H1 (cell line): ENCODE data around the gene CLEC4E. TPM values are rescaled to one million over a fixed set of nuclear protein-coding genes. Genes with fewer than 3 reads are reported as not detected.
"Not testable (repeated sequence)": the region's sequence is repeated elsewhere in the genome, so short reads cannot be mapped to it uniquely, and the experiment has no call there.

ENCODE experiments used
- CTCF ChIA-PET: fragments of 300-600 bp; sonication (Branson Sonifier 250); formaldehyde crosslinking; loops from one replicate; lab custom pipeline; 2021; ENCODE audit not compliant: partially characterized antibody; lab: Charles Lee
- POLR2A ChIA-PET: fragments of 300-600 bp; sonication (Branson Sonifier 250); formaldehyde crosslinking; loops from one replicate; lab custom pipeline; 2021; ENCODE audit warnings: inconsistent platforms; ENCODE audit not compliant: partially characterized antibody; lab: Charles Lee
- DNase-seq, 2 experiments: peaks; one replicate each; pipeline versions ENCODE4 v3.0.0 to v3.0.0-alpha.2; 2010 to 2022; ENCODE audit warnings: low spot score in 2 of 2, low read depth in 1 of 2, mixed read lengths in 1 of 2
- FAIRE-seq: peaks from 2 replicates; lab custom pipeline; 2011; peaks lifted over from hg19 to GRCh38; lab: Jason Lieb, UNC
- H2AFZ ChIP-seq: 2 replicates; pipeline ENCODE4 v1.8.1; 2012; ENCODE audit warnings: low read length, inconsistent platforms
- H2AK5ac ChIP-seq: 2 replicates; pipeline ENCODE4 v1.6.1; 2013; ENCODE audit warnings: low read depth, low read length
- H2BK120ac ChIP-seq: replicated peaks from 2 replicates; pipeline ENCODE3; 2013; ENCODE audit warnings: low read depth, low read length, inconsistent platforms
- H2BK12ac ChIP-seq: 2 replicates; pipeline ENCODE4 v1.6.1; 2013; ENCODE audit warnings: low read depth, low read length
- H2BK15ac ChIP-seq: 2 replicates; pipeline ENCODE4 v1.6.1; 2013; ENCODE audit warnings: low read length
- H2BK20ac ChIP-seq: 2 replicates; pipeline ENCODE4 v1.6.1; 2013; ENCODE audit warnings: low read length
- H2BK5ac ChIP-seq: 2 replicates; pipeline ENCODE4 v1.6.1; 2013; ENCODE audit warnings: low read depth, low read length
- H3K14ac ChIP-seq: 2 replicates; pipeline ENCODE4 v1.6.1; 2013; ENCODE audit warnings: inconsistent platforms; ENCODE audit not compliant: insufficient read length
- H3K18ac ChIP-seq: 2 replicates; pipeline ENCODE4 v1.6.1; 2013; ENCODE audit warnings: low read length; ENCODE audit errors: extremely low read depth
- H3K23ac ChIP-seq: 2 replicates; pipeline ENCODE4 v1.6.1; 2013; ENCODE audit warnings: inconsistent platforms; ENCODE audit not compliant: insufficient read length
- H3K23me2 ChIP-seq: 2 replicates; pipeline ENCODE4 v1.6.1; 2013; ENCODE audit warnings: low read depth, low read length
- H3K27ac ChIP-seq: 2 replicates; pipeline ENCODE4 v1.6.1; 2011; ENCODE audit warnings: low read depth, low read length, inconsistent platforms
- H3K27me3 ChIP-seq, 4 experiments: replicated peaks in 1 of 4; 1 replicate in 1 of 4; 2 replicates in 3 of 4; pipeline versions ENCODE4 v1.6.1 to v1.8.1; 2011 to 2013; ENCODE audit warnings: low read length in 3 of 4, mild to moderate bottlenecking in 3 of 4, inconsistent platforms in 2 of 4, mixed read lengths in 2 of 4, moderate library complexity in 1 of 4; ENCODE audit not compliant: control insufficient read depth in 3 of 4, insufficient read depth in 3 of 4; ENCODE audit errors: extremely low read depth in 1 of 4
- H3K36me3 ChIP-seq, 4 experiments: 2 replicates each; pipeline versions ENCODE4 v1.6.1 to v1.8.1; 2011 to 2013; ENCODE audit warnings: mild to moderate bottlenecking in 4 of 4, low read length in 3 of 4, moderate library complexity in 2 of 4, control low read depth in 1 of 4, inconsistent platforms in 1 of 4; ENCODE audit not compliant: insufficient read depth in 4 of 4, control insufficient read depth in 2 of 4
- H3K4ac ChIP-seq: replicated peaks from 2 replicates; pipeline ENCODE3; 2013; ENCODE audit warnings: low read length, low read depth, mixed read lengths, inconsistent platforms; ENCODE audit not compliant: insufficient read length
- H3K4me1 ChIP-seq, 4 experiments: replicated peaks in 1 of 4; 1 replicate in 1 of 4; 2 replicates in 3 of 4; pipeline versions ENCODE4 v1.6.1 to v1.8.1; 2011 to 2013; ENCODE audit warnings: low read length in 3 of 4, inconsistent platforms in 2 of 4, mixed read lengths in 1 of 4; ENCODE audit not compliant: insufficient read depth in 4 of 4, control insufficient read depth in 3 of 4
- H3K4me2 ChIP-seq, 2 experiments: 2 replicates each; pipeline versions ENCODE4 v1.6.1 to v1.8.1; 2011 to 2013; ENCODE audit warnings: low read depth in 2 of 2, low read length in 2 of 2, control low read depth in 1 of 2, inconsistent platforms in 1 of 2, mild to moderate bottlenecking in 1 of 2; ENCODE audit not compliant: insufficient read depth in 1 of 2
- H3K4me3 ChIP-seq, 4 experiments: fragments of 200-600, 300-600 bp in 1 of 4; sonication (generic), shearing (Covaris generic), sonication (Bioruptor Twin) in 1 of 4; 2 replicates each; pipeline versions ENCODE4 v1.5.1 to v1.8.1; 2011 to 2016; ENCODE audit warnings: low read length in 4 of 4, low read depth in 3 of 4, control low read depth in 2 of 4, inconsistent platforms in 2 of 4, mild to moderate bottlenecking in 2 of 4, mixed read lengths in 1 of 4, moderate library complexity in 1 of 4; ENCODE audit not compliant: insufficient read depth in 2 of 4; ENCODE audit errors: extremely low read depth in 1 of 4
- H3K56ac ChIP-seq: replicated peaks from 2 replicates; pipeline ENCODE3; 2013; ENCODE audit warnings: low read depth, mild to moderate bottlenecking, mixed read lengths, low read length, inconsistent platforms; ENCODE audit not compliant: insufficient read length
- H3K79me1 ChIP-seq: 2 replicates; pipeline ENCODE4 v1.6.1; 2013; ENCODE audit warnings: low read depth, low read length, control low read depth
- H3K79me2 ChIP-seq, 2 experiments: 2 replicates each; pipeline versions ENCODE4 v1.6.1 to v1.8.1; 2012 to 2013; ENCODE audit warnings: low read length in 2 of 2, mild to moderate bottlenecking in 2 of 2, inconsistent platforms in 1 of 2; ENCODE audit not compliant: insufficient read depth in 2 of 2, control insufficient read depth in 1 of 2
- H3K9ac ChIP-seq, 4 experiments: replicated peaks in 1 of 4; 1 replicate in 1 of 4; 2 replicates in 3 of 4; pipeline versions ENCODE4 v1.6.1 to v1.8.1; 2011 to 2013; ENCODE audit warnings: low read depth in 3 of 4, low read length in 3 of 4, control low read depth in 2 of 4, mild to moderate bottlenecking in 2 of 4, moderate library complexity in 2 of 4, inconsistent platforms in 1 of 4; ENCODE audit errors: extremely low read depth in 1 of 4
- H3K9me3 ChIP-seq, 2 experiments: 2 replicates each; pipeline versions ENCODE4 v1.6.1 to v1.8.1; 2012 to 2013; ENCODE audit warnings: mild to moderate bottlenecking in 2 of 2, moderate library complexity in 2 of 2, control low read depth in 1 of 2, inconsistent platforms in 1 of 2, low read depth in 1 of 2, low read length in 1 of 2, mixed read lengths in 1 of 2; ENCODE audit not compliant: insufficient read depth in 2 of 2
- H4K20me1 ChIP-seq, 2 experiments: replicated peaks in 1 of 2; 2 replicates each; pipeline versions ENCODE3 to v1.8.1; 2011 to 2013; ENCODE audit warnings: inconsistent platforms in 2 of 2, low read length in 2 of 2, mild to moderate bottlenecking in 1 of 2; ENCODE audit not compliant: insufficient read depth in 2 of 2, control insufficient read depth in 1 of 2
- H4K5ac ChIP-seq: 2 replicates; pipeline ENCODE4 v1.6.1; 2013; ENCODE audit warnings: low read length, low read depth, mixed read lengths, inconsistent platforms; ENCODE audit not compliant: insufficient read length
- H4K8ac ChIP-seq: 2 replicates; pipeline ENCODE4 v1.8.0; 2013; ENCODE audit warnings: mild to moderate bottlenecking, moderate library complexity, low read length, inconsistent platforms; ENCODE audit not compliant: insufficient read depth; ENCODE audit errors: extremely low read depth
- H4K91ac ChIP-seq: replicated peaks from 2 replicates; pipeline ENCODE3; 2013; ENCODE audit warnings: low read length, mixed read lengths, inconsistent platforms; ENCODE audit not compliant: insufficient read length
- WGBS, 2 experiments: shearing (Covaris generic) in 1 of 2; methylation state at CpG; one replicate each; pipeline versions ENCODE4 v1.1.6 to v1.1.7; 2013 to 2015; ENCODE audit warnings: low lambda C conversion rate in 2 of 2, mixed read lengths in 2 of 2, inconsistent platforms in 1 of 2, low coverage in 1 of 2, missing lambda C conversion rate in 1 of 2; ENCODE audit not compliant: insufficient replicate concordance in 2 of 2, insufficient coverage in 1 of 2, insufficient read length in 1 of 2; ENCODE audit errors: extremely low coverage in 1 of 2, missing lambda C conversion rate in 1 of 2; 5-methylcytosine and 5-hydroxymethylcytosine counted together
- long read RNA-seq, 2 experiments: library from RNA in 1 of 2; library from capped mRNA in 1 of 2; stranded (forward); transcript quantifications; one replicate each; pipeline ENCODE4 v2.0.0, GENCODE V29; 2021; ENCODE audit warnings: inconsistent platforms in 1 of 2
- polyA minus RNA-seq, 3 experiments: library from RNA; depleted of rRNA, polyadenylated mRNA; stranded (reverse); fragments of >200 nt; gene quantifications; 1 replicate in 2 of 3; 2 replicates in 1 of 3; pipeline ENCODE4 v1.2.3, GENCODE V29; 2011
- polyA plus RNA-seq, 7 experiments: library from polyadenylated mRNA; depleted of rRNA in 3 of 7; stranded (reverse) in 5 of 7; unstranded in 2 of 7; fragments of >200 nt in 5 of 7; fragments of 200-250 nt in 2 of 7; gene quantifications; 1 replicate in 5 of 7; 2 replicates in 1 of 7; 4 replicates in 1 of 7; pipeline versions ENCODE4 v1.2.1 to v1.2.3, GENCODE V29; 2011 to 2013; ENCODE audit warnings: missing spikeins in 2 of 7, mixed read lengths in 2 of 7
- total RNA-seq: library from RNA; stranded (reverse); fragmentation: NEBNext Ultra II Directional; extraction: Animal tissue kit (Norgen Biotek cat#: 25700); gene quantifications from 2 replicates; pipeline ENCODE4 v1.2.1, GENCODE V29; 2021

The CLEC4E gene, protein sequence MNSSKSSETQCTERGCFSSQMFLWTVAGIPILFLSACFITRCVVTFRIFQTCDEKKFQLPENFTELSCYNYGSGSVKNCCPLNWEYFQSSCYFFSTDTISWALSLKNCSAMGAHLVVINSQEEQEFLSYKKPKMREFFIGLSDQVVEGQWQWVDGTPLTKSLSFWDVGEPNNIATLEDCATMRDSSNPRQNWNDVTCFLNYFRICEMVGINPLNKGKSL
- total RNA-seq (not detected in 2 replicates), polyA plus RNA-seq (2011; rRNA removed) (0.03 TPM in 1 of 2 replicates, not detected in the other), polyA minus RNA-seq (2011; rRNA and poly(A)+ RNA removed) (not detected in 2 replicates)
- polyA plus RNA-seq (2011; cell fraction: cytosol; rRNA removed): not detected
- polyA plus RNA-seq (2011; cell fraction: nucleus; rRNA removed): not detected
- not detected in 4 replicates for polyA plus RNA-seq (2012, experiment 1 of 2)
- polyA plus RNA-seq (2012, experiment 2 of 2): not detected
- not detected for polyA plus RNA-seq (2013, experiment 1 of 2)
- polyA plus RNA-seq (2013, experiment 2 of 2): not detected
- not detected for polyA minus RNA-seq (2011; cell fraction: cytosol; rRNA and poly(A)+ RNA removed)
- polyA minus RNA-seq (2011; cell fraction: nucleus; rRNA and poly(A)+ RNA removed): not detected
- long read RNA-seq, experiment 1: 0 reads
- long read RNA-seq, experiment 2: 0 reads

DNA sequence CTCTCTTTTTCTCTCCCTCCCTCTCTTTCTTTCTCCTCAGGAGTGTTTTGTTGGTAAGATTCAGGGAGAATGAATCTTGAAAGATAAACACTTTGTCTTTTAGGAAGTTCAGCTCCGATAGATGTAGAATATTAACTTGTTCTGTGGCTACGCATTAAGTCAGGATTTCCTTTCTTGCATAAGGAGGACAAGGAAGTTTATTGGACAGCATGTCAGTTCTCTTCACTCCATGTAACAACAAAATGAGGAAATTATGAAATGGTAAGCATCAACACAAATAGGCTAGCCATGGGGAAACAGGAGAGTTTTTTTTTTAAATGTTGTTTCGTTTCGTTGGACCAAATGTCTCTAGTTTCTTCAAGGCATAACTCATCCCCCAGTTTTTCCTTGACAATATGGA is at the start of gene CLEC4E:
TSS of gene CLEC4E (minus strand) at position 75 of the 400 bp plus-strand sequence. CDS start 108 bp downstream, outside the sequence.
- H2BK120ac ChIP-seq, H2BK15ac ChIP-seq, H3K18ac ChIP-seq, DNase-seq, H3K27me3 ChIP-seq, H4K20me1 ChIP-seq, H2BK5ac ChIP-seq, H2BK12ac ChIP-seq, H3K4ac ChIP-seq, H2AK5ac ChIP-seq, H4K8ac ChIP-seq, H3K23me2 ChIP-seq, H3K9ac ChIP-seq, POLR2A ChIA-PET, H4K5ac ChIP-seq, H3K23ac ChIP-seq, H4K91ac ChIP-seq, H3K27ac ChIP-seq, H3K4me3 ChIP-seq, H2BK20ac ChIP-seq, H3K56ac ChIP-seq, H3K79me1 ChIP-seq, H3K79me2 ChIP-seq, H3K4me1 ChIP-seq, H3K36me3 ChIP-seq, H3K4me2 ChIP-seq, H3K9me3 ChIP-seq, H3K14ac ChIP-seq: not testable (repeated sequence)
- CTCF ChIA-PET: interaction anchor here (0.9 to 2.1 kb wide), 5 partner anchors 11 to 498 kb away, joined by 3 to 8 read pairs (median 3); no protein-coding TSS in a partner anchor
- FAIRE-seq: peak; percentile 28
- WGBS, 2 experiments: 87% methylated on average over 4 of the region's 4 CpGs; no CpG with 5 or more reads in 1 of the 2 experiments
- H2AFZ ChIP-seq: 0 out of 2 replicates have a peak within 1 kb of the TSS, but pooled peaks have one; percentile 2
